Cerebellar cortex (tissue), 1 donor: ENCODE results near the gene NHLRC4.

Experiments
- DNase-seq: peaks from one replicate; pipeline ENCODE4 v3.0.0-alpha.2; 2015; ENCODE audit warnings: low spot score

Gene NHLRC4

GRCh38 chr16:553601-554296 is 13.1 kb upstream of the NHLRC4 start:
- DNase-seq = no peak

DNA sequence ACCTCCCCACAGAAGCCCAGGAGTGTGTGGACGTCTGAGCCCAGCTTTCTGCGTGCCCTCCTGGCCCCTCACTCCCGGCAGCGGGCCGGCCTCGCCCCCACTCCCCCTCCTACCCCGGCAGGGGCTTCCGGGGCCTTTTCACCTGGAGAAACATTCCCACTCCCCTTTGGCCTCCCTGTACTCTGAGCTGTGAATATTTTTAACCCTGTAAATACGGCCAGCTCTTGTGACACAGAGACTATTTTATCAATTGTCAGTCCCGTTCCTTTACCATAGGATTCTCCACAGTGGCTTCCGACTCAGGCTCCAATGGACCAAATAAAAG is 12.5 kb upstream of the NHLRC4 start:
- DNase-seq = no peak

DNA sequence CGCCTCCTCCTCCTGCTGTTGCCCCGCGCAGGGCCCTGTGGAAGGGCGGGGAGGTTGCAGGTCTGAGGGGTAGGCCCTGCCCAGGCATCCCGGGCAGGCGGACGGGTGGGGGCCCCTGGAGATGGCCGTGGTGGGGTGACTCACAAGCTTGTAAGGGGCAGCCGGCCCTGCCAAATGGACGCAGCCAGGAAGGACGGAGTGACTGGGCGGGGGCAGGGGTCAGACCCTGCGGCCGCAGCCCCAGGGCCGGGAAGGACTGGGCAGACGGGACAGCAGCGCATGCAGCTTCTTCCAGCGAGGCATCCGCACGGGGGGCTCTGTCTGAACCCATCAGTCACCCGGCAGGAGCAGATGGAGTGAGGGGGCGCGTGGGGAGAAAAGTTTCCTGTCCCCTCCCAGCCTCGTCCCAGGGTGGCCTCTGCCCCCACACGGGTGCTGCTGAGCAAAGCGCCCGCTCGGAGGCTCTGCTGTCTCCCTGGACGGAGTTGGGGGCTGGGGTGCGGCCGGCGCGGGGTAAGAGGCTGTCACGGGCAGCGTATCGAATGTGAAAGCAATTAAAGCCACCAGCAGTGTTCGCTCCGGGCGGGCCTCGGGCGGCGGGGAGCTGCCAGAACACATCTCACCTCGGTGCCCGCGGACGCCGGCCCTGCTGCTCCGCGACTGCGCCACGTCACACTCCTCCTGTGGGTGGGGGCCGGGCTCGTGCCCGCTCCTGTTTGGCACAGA is 12.0 kb upstream of the NHLRC4 start:
- DNase-seq = no peak

- peak; percentile 57 for DNase-seq
Observed at GRCh38 chr16:555528-556473, 11.0 kb upstream of the NHLRC4 start.

DNA sequence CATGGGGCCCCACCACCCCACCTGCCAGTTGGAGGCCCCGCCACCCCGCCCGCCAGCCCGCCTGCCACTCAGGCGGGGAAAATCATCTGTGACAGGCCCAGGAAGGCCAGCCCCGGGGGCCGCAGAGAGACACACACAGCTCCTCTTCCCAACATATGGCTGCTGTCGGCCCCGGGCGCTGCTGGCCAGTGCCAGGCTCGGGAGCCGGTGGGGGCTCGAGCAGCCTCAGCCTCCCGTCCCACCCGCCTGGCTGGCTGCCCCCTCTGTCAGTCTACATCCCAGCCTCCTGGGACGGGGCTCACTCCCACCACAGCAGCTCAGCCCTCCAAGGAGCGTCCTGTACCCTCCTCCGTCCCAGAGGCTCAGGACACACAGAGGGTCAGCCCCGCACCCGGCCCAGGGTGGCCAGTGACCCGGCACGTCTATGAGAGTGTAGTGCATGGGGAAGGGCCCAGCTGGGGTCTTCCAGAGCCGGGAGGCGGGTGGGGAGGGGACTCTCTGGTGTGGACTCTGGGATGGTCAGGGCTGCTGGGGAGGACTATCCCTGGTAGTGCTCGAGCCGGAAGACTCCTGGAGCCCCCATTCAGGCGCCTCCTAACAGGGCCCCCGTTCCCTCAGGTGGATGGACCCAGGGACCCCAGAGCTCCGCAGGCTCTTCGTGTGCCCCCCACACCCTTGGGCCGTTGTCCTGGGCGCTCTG is 10.2 kb upstream of the NHLRC4 start:
- peak; percentile 53 for DNase-seq

GRCh38 chr16:557463-558297 is 9.1 kb upstream of the NHLRC4 start:
- DNase-seq = no peak

DNA sequence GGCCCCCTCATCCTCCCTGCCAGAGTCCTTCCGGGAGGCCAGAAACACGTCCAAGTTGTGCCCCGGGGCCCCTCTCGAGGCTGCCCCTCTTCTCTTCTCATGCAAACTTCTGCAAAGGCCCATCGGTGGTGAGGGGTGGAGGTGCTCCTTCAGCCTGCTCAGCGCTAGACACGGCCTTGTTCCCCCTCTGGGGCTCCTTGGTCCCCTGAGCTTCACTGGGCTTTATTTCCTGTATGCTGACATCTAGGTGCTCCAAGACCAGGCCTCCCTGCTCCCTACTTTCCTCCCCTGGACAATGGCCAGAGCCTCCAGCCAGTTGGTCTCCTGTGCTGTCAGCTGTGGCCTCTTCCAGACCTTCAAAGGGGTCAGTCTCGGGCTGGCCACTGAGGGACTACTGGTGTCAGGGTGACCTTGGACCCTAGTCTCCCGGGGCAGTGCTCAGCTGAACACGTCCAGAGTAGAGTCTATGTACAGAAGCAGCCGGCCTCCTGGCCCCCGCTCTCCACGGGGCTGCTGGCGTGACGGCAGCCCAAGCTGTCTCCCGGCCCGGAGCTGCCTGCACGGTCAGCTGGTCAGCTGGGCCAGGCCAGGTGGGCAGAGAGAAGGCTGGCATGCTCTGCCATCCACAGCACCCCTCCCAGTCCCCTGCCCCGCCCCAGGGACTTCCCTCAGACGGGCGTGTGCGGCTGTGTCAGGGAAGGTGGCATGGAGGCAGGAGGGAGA is 8.3 kb upstream of the NHLRC4 start:
- DNase-seq = peak; percentile 90

GRCh38 chr16:559021-559380 is 7.8 kb upstream of the NHLRC4 start:
- no peak for DNase-seq

DNA sequence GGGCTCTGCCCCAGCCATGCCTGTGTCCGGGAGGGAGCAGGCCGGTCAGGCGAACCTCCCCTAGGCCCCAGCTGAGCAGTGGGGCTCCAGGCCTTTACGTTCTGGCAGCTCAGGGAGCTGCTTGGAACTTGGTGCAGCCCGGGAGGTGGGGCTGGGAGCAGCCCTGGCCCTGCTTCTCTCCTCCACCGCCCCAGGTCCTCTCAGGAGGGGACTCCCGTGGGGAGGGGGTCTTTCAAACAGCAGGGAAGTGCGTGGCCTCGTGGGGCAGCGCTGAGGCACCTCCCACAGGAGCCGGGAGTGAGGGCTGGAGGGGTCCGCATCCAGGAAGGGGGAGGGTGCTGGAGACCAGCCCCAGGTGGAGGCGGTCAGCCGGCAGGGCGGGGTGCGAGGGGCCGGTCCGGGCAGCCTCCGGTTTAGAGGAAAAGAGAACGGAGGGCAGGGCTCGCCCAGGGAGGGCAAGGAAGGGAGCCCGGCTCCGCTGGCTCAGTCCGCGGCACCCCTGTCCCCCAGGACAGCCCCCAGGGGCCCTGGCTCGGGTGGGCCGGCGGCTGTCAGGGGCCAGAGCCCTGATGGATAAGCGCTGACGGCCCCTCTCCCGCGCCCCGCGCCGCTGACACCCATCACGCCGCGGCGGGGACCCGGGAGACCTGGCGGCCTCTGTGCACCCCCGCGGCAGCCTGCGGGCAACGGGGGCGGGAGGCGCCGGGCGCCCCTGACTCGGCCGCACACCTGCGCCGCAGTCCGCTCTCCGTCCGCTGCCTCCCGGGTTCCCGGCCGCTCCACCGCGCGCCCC is 7.2 kb upstream of the NHLRC4 start:
- peak; percentile 46 for DNase-seq

GRCh38 chr16:560204-560700 is 6.6 kb upstream of the NHLRC4 start, which contains the start of gene PRR35:
Gene PRR35 (plus strand): TSS chr16:560394. CDS start chr16:563295, 2,901 bp downstream.
- DNase-seq = no peak

GRCh38 chr16:560701-561412 is 5.9 kb upstream of the NHLRC4 start:
- DNase-seq = no peak

DNA sequence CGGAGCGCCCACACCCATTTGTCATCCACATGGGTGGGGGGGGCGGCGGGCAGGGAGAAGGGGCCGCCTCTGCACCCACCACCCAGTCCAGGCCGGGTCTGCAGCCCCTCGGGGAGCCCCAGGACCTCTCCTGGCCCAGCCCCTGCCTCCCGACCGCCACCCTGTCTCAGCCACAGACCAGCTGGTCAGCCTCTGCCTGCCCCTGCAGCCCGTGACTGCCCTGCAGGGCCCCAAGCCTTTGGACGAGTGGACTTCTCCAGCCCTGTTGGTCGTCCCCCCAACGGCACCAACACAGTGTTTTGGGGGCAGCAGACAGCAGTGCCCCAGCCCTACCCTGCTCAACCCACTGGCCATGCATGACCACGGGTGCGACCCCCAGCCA is 5.4 kb upstream of the NHLRC4 start:
- no peak for DNase-seq

- DNase-seq = peak; percentile 85
Observed at GRCh38 chr16:561957-562938, 4.6 kb upstream of the NHLRC4 start.

GRCh38 chr16:563072-563644 is 3.6 kb upstream of the NHLRC4 start:
- no peak for DNase-seq

DNA sequence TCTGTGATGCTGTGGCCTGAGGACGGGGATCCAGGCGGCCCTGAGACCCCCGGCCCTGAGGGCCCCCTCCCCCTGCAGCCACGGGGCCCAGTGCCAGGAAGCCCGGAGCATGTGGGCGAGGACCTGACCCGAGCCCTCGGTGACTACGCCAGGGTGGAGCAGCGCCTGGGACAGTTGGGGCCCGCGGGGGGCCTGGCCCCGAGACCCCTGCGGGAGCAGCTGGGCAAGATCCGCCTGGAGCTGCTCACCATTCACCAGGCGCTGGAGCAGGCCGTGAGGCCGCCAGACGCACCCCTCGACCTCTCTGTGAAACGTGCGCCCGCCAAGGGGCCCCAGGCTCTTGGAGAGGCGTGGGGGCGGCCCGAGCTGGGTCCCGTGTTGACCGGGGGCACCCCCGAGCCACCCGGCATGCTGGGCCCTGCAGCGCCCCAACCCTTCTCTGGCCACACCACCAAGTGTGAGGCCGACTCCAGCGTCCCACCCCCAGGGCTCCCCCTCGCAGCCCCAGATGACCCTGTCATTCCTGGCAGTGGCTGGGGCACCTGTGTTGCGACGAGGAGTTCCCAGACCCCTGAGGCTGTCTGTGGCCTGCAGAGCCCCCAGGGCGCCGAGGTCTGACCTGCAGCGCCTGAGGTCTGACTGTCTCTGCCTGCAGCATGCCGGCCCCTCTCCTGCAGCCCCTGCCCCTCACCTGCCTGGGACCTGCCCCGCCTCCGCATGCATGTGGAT is 2.0 kb upstream of the NHLRC4 start:
- no peak for DNase-seq
